ENCODE data around the gene HRCT1.

DNA sequence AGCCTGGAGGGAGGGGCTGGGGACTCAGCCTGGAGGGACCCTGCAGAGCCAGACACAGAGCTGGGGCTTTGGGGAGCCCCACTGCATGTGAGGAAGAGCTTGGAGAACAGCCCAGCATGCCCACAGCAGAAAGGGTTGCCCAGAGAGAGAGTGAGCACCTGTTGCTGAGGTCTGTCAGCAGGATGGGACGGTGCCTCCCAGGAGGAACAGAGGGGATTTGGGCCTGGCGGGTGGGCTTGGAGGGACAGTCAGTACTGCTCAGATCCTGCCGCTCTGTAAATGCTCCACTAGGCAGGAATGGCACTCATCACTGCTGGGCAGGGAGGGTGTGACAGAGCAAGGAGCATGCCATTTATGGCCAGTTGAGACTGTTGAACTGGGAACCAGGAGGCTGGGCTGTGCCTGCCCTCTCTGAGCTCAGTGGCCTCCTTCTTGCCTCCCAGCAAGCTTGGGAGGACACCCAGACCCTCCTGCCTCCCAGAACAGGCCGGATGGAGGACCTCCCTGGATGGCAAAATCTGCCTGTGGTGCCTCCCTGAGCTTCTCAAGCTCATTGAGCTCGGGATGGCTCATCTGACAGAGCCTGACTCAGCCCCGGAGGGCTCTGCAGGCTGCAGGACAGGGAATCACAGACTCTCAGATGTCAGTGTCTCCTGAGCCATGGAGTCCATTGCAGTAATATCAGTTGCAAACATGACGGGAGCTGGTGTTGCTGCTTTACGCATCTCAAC, 786 bp upstream of the HRCT1 start:
- TF ChIP-seq, protein P1, sequence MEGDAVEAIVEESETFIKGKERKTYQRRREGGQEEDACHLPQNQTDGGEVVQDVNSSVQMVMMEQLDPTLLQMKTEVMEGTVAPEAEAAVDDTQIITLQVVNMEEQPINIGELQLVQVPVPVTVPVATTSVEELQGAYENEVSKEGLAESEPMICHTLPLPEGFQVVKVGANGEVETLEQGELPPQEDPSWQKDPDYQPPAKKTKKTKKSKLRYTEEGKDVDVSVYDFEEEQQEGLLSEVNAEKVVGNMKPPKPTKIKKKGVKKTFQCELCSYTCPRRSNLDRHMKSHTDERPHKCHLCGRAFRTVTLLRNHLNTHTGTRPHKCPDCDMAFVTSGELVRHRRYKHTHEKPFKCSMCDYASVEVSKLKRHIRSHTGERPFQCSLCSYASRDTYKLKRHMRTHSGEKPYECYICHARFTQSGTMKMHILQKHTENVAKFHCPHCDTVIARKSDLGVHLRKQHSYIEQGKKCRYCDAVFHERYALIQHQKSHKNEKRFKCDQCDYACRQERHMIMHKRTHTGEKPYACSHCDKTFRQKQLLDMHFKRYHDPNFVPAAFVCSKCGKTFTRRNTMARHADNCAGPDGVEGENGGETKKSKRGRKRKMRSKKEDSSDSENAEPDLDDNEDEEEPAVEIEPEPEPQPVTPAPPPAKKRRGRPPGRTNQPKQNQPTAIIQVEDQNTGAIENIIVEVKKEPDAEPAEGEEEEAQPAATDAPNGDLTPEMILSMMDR (IDR thresholded peaks at IDR 0.05): no peak
- no peak for TF ChIP-seq POLR2A (IDR thresholded peaks at IDR 0.05)

Data from thyroid gland (tissue), 4 donors.